ENCODE measurements around the gene KRTAP9-7.

Gene KRTAP9-7

DNA sequence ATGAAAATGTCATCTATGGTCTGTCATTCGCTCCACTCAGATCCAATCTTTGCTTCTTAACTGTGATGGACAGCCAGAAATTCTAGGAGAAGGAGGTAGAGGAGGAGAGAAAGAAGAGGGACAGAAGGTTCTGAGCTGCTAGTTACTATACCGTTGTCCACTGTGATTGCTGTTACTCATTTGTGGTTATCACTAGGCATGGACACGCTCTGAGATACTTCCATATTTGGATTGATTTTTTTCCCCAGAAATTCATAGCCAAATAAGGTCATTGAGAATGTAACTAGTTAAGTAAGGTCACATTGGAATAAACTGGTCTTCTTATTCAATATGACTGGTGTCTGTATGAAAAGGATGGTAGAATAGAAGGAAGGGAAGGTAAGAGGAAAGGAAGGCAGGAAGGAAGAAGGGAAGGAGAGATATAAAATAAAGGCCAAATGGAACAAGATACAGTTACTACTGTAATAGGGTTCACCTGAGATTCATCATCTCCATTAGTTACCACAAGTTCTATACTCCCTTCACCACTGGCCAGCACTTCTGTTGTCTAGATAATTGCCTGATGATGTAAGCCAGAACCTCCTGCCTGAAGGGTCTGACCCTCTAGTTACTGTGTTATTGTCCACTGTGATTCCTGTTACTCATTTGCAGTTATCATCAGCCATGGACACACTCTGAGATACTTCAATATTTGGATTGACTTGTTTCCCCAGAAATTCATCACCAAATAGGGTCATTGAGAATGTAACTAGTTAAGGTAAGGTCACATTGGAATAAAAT, 2.9 kb downstream of the KRTAP9-7 start:
- DNase-seq, result no peak

- DNase-seq, result no peak
Measured at GRCh38 chr17:41284043-41284442, 8.5 kb downstream of the KRTAP9-7 start.

- DNase-seq, result peak in 1 of 6 experiments; percentile 9
Measured at GRCh38 chr17:41284546-41284945, 9.0 kb downstream of the KRTAP9-7 start.

GRCh38 chr17:41287050-41287449, 11.6 kb downstream of the KRTAP9-7 start:
- no peak for DNase-seq

DNA sequence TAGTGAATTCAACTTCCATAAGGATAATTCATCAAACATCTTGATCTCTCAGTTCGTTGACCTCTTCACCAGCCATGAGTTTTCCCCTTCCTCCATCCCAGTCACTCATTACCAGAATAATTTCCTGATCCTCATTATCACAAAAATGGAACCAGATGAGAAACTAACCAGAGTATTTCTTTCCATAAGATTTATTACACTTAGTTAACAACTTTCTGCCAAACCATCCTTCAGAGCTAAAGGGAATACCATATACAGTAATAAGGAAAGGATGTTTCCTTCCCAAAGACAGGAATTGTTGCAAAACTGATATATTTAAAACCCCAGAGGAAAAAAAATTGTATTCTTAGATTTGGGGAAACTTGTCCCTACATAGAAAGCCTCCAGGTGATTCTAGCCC, 18.5 kb downstream of the KRTAP9-7 start:
- DNase-seq, result no peak

- DNase-seq, result no peak
Measured at GRCh38 chr17:41296846-41297245, 21.3 kb downstream of the KRTAP9-7 start.

- no peak for DNase-seq
Measured at GRCh38 chr17:41298458-41299135, 23.1 kb downstream of the KRTAP9-7 start.

GRCh38 chr17:41301204-41301790, 25.8 kb downstream of the KRTAP9-7 start:
- DNase-seq, result no peak

GRCh38 chr17:41301916-41302901, 26.7 kb downstream of the KRTAP9-7 start, which contains the start of gene KRTAP29-1:
Gene KRTAP29-1, minus strand, starts transcription at chr17:41302851. Its CDS starts 0 bp downstream, at chr17:41302851.
- DNase-seq, result no peak

- no peak for DNase-seq
Measured at GRCh38 chr17:41302981-41303380, 27.5 kb downstream of the KRTAP9-7 start.

DNA sequence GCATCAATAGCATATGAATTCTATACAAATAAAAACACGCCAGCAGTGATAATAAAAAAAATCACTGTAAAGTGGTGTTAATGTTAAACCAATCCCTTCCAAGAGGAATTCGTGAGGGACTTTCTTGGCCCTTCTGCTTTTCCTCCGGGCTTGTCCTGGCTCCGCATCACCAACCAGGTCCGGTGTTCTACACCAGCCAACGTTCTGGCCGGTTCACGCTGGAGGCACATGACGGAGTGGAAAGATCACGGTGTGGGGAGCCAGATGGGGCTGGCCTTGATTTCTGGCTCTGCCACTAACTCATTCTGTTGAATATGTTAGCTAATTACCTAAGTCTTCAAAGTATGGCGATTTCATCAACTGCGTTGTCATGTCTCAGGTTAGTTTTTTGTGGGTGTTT, 28.6 kb downstream of the KRTAP9-7 start:
- no peak for DNase-seq

- no peak for DNase-seq
Measured at GRCh38 chr17:41307647-41308046, 32.1 kb downstream of the KRTAP9-7 start.

- DNase-seq, result peak; percentile 64 to 95 (median 82)
Measured at GRCh38 chr17:41308251-41308917, 32.9 kb downstream of the KRTAP9-7 start.

DNA sequence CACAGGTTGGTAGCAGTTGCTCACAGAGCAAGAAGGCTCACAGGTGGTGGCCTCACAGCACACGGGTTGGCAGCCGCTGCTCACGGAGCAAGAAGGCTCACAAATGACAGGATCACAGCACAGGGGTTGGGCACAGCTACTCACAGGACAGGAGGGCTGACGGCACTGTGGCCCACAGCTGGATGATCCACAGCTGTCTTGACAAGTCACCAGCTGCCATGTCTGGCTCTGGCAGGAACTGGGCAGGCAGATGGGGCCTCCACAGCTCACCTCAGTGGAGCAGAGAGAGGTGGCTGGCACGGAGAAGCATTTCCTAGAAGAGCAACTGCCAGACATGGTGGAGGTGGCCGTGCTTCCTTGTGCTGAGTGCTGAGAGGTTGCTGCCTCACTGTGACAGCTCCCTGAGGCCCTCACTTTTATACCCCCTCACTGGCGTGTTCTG, 33.4 kb downstream of the KRTAP9-7 start, which contains the start of gene KRTAP16-1:
Gene KRTAP16-1, minus strand, starts transcription at position 392 of the 442 bp plus-strand sequence. Its CDS starts 56 bp downstream, at position 336.
- no peak for DNase-seq

DNA sequence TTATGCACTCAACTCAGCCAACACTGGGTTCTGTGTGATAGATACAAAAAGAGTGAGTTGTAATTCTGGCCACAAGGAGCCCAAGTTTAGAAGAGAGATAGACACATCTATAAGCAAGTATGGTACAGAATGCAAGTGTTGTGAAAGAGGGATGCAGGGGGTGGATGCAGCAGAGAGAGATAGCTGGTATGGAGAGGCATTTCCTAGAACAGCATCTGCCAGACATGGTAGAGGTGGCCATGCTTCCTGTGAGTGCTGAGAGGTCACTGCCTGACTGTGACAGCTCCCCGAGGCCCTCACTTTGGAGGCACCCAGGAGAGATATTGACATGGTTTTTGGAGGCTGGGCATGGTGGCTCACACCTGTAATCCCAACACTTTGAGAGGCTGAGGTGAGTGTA, 35.6 kb downstream of the KRTAP9-7 start:
- no peak for DNase-seq

DNA sequence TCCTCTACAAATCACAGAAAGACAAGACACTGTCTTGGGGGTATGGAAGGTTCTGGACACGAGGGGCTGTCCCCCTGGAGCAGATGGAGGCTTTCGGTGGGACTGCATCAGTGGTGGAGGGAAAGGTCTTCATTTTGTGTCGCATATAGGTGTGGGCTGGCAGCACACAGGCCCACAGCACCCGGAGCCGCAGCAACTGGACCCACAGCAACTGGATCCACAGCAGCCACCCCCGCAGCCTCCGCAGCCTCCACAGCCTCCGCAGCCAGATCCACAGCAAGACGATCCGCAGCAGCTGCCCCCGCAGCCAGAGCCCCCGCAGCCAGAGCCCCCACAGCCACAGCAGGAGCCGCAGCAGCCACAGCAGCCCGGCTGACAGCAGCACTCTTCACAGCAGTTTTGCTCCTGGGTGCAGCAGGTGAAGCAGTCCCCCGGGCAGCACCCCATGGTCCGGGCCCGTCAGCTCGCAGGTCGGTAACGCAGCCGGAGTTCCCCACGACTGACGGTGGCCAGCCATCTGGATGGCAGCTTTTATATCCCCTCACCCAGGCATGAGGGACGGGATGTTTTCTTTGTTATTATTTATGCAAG, 39.8 kb downstream of the KRTAP9-7 start, which contains the start of gene KRTAP17-1:
Gene KRTAP17-1, minus strand, starts transcription at position 507 of the 591 bp plus-strand sequence. Its CDS starts 60 bp downstream, at position 447.
- DNase-seq, result no peak

- no peak for DNase-seq
Measured at GRCh38 chr17:41315814-41316445, 40.4 kb downstream of the KRTAP9-7 start.

- DNase-seq, result no peak
Measured at GRCh38 chr17:41318231-41318630, 42.7 kb downstream of the KRTAP9-7 start.

GRCh38 chr17:41322094-41322902, 46.8 kb downstream of the KRTAP9-7 start:
- peak in 3 of 6 experiments; percentile 38 to 67 (median 66) for DNase-seq

Data from stimulated activated naive CD4-positive, alpha-beta T cell (primary cell).